Mammary epithelial cell (primary cell): ENCODE measurements around the gene DNMT3L.

Experiments used
- EZH2 ChIP-seq: IDR thresholded peaks from 2 replicates; pipeline ENCODE4 v1.6.1; 2012; ENCODE audit warnings: low read length, inconsistent platforms, borderline replicate concordance
- TF ChIP-seq, protein P1 (sequence below), 2 donors: IDR thresholded peaks in 1 of 2; conservative IDR thresholded peaks in 1 of 2; 2 replicates each; pipeline ENCODE4 v1.5.1; 2011 to 2012; ENCODE audit warnings: inconsistent platforms in 2 of 2, low read length in 2 of 2, mild to moderate bottlenecking in 2 of 2, control low read depth in 1 of 2, low read depth in 1 of 2; ENCODE audit not compliant: insufficient read depth in 1 of 2; ENCODE audit errors: extremely low read depth in 1 of 2

- TF ChIP-seq, protein P1, sequence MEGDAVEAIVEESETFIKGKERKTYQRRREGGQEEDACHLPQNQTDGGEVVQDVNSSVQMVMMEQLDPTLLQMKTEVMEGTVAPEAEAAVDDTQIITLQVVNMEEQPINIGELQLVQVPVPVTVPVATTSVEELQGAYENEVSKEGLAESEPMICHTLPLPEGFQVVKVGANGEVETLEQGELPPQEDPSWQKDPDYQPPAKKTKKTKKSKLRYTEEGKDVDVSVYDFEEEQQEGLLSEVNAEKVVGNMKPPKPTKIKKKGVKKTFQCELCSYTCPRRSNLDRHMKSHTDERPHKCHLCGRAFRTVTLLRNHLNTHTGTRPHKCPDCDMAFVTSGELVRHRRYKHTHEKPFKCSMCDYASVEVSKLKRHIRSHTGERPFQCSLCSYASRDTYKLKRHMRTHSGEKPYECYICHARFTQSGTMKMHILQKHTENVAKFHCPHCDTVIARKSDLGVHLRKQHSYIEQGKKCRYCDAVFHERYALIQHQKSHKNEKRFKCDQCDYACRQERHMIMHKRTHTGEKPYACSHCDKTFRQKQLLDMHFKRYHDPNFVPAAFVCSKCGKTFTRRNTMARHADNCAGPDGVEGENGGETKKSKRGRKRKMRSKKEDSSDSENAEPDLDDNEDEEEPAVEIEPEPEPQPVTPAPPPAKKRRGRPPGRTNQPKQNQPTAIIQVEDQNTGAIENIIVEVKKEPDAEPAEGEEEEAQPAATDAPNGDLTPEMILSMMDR (conservative IDR thresholded peaks at IDR 0.05 in 1 of 2, IDR thresholded peaks at IDR 0.05 in 1 of 2; ENCODE audit: extremely low read depth in 1 of 2, insufficient read depth in 1 of 2, low read depth in 1 of 2, low read length in 2 of 2), result no peak
- no peak for TF ChIP-seq EZH2
These were observed 24.5 kb upstream of the DNMT3L start for GRCh38 chr21:44286086-44286715.
